GM13977 (cell line): ENCODE data around the gene DCDC2C.

Source experiments
- DNase-seq: peaks from one replicate; pipeline ENCODE4 v3.0.0; 2012; ENCODE audit warnings: low spot score
- CTCF ChIP-seq: IDR thresholded peaks from 2 replicates; pipeline ENCODE4 v1.5.1; 2012; ENCODE audit warnings: mild to moderate bottlenecking, control low read depth; ENCODE audit not compliant: insufficient read depth; ENCODE audit errors: extremely low read depth, missing control alignments
- in situ Hi-C: fragments of 300-500 bp; cut with MboI; formaldehyde crosslinking; loops from one replicate; pipeline ENCODE4 v1.12.0; 2022; ENCODE audit warnings: low sequenced_read_pairs, low pct_unique_long_range_greater_than_20kb, mixed read lengths, inconsistent platforms; ENCODE audit not compliant: unreplicated experiment

The DCDC2C gene

DNA sequence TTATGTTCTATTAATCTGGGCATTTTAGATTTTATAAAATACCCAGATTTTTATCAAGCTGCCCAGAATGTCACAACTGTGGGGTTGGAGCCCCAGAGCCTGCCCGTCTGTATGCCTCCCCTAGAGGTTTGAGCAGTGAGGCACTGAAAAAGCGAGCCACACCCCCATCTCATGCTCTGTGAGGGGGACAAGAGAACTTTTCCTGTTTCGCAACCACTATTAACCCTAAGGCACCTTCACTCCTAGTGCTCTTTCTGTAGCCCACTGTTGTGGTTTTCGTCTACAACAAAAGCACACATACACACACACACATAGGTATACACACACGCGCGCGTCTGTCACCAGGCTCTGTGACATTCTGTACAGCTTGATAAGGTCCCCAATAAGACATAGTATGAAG lies 38.0 kb downstream of the DCDC2C start:
- no peak for TF ChIP-seq CTCF
- in situ Hi-C loops, result no loop called here
- no peak for DNase-seq

- TF ChIP-seq CTCF, result no peak
- DNase-seq, result no peak
- in situ Hi-C loops, result no loop called here
Measured at GRCh38 chr2:3741867-3742602, 38.7 kb downstream of the DCDC2C start.

- DNase-seq, result no peak
- no peak for TF ChIP-seq CTCF
- in situ Hi-C loops, result no loop called here
Measured at GRCh38 chr2:3742743-3743508, 39.6 kb downstream of the DCDC2C start.

DNA sequence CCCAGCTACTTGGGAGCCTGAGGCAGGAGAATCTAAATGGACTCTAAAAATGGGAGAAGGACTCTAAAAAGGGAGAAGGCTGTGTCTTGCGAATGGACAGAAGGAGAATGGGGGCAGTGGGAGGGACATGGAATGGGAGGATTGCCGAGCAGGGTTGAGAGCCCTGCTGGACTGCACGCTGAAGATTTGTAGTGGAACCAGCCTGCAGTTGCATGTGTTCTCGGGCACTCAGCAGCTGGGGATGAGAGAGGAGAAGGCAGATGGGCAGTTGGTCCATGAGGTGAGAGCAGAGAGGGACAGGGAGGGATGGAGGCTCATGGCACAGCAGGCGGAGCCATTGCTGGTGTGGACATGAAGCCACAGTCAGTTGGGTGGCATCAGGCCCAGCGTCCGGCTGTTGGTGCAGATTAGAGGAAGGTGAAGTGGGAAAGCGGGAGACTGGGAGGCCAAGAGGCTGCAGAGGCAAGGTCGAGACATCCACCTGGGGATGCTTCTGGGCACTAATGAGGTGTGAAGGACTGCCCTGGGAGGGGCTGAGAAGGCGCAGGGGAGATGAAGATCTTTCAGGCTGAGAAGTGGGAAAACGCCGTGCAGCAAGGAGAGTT lies 40.7 kb downstream of the DCDC2C start:
- in situ Hi-C loops, result no loop called here
- TF ChIP-seq CTCF, result no peak
- no peak for DNase-seq

DNA sequence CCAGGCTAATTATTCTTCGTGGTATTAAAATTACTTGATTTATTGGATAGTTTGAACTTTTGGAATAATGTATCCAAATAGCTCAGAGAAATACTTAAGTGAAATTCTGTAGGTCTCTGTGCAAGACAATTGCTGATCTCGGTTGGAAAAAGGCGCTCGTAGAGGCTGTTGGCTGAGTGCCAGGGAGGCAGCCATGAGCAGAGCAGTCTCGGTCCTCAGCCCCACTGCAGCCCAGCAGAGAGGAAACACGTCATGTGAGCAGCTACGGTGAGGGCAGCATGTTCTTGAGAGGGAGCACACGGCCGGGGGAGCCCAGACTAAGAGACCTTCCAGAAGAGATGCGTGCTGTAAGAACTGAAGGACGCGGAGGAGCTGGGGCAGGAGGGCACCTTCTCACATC lies 42.5 kb downstream of the DCDC2C start:
- no peak for TF ChIP-seq CTCF
- no peak for DNase-seq
- in situ Hi-C loops, result no loop called here

GRCh38 chr2:3747032-3747654 lies 43.8 kb downstream of the DCDC2C start:
- in situ Hi-C loops, result no loop called here
- no peak for TF ChIP-seq CTCF
- DNase-seq, result no peak
